A549 treated with GW870086 at 1 μM for 4 hours (cell line): ENCODE data around the gene CNOT9. TPM values are rescaled to one million over a fixed set of nuclear protein-coding genes. Genes with fewer than 3 reads are reported as not detected.

ENCODE experiments used
- total RNA-seq: library from RNA; stranded (reverse); fragments of 200-300 nt; extraction: Qiagen RNA extraction; gene quantifications from 5 replicates; pipeline ENCODE4 v1.2.3, GENCODE V29; 2022; ENCODE audit warnings: low read depth

Gene CNOT9
- 38.7 to 43.9 TPM (median 39.6 TPM) in 5 replicates for total RNA-seq

GRCh38 chr2:218568190-218569037, at the start of gene CNOT9, which contains the start of gene USP37:
Gene CNOT9, plus strand, starts transcription at chr2:218568839. Its CDS starts 116 bp downstream, at chr2:218568955.
Gene USP37, minus strand, starts transcription at chr2:218568351. Its CDS starts 9,698 bp downstream, at chr2:218558653.

GRCh38 chr2:218607436-218608115, 38.9 kb downstream of the CNOT9 start, which contains the start of gene PLCD4:
Gene PLCD4, plus strand, starts transcription at chr2:218607899. Its CDS starts 7,841 bp downstream, at chr2:218615740.

Other genes with a start within 250 kb of the CNOT9 start
- gene CATIP, start 212.0 kb upstream of the CNOT9 start, total RNA-seq: not detected in 5 replicates
- gene SLC11A1, start 186.6 kb upstream of the CNOT9 start, total RNA-seq: 0.10 to 0.26 TPM (median 0.19 TPM) in 5 replicates
- gene CTDSP1, start 169.0 kb upstream of the CNOT9 start, total RNA-seq: 54.7 to 75.2 TPM (median 72.4 TPM) in 5 replicates
- 0.08 to 0.68 TPM (median 0.27 TPM) in 5 replicates for gene VIL1, start 149.7 kb upstream of the CNOT9 start, total RNA-seq
- gene USP37, start 488 bp upstream of the CNOT9 start, total RNA-seq: 3.6 to 5.9 TPM (median 5.2 TPM) in 5 replicates
- 0.29 to 0.68 TPM (median 0.44 TPM) in 5 replicates for gene PLCD4, start 39.1 kb downstream of the CNOT9 start, total RNA-seq
- 12.4 to 18.9 TPM (median 17.5 TPM) in 5 replicates for gene ZNF142, start 90.8 kb downstream of the CNOT9 start, total RNA-seq
- gene BCS1L, start 90.8 kb downstream of the CNOT9 start, total RNA-seq: 38.3 to 52.9 TPM (median 45.0 TPM) in 5 replicates
- gene RNF25, start 103.2 kb downstream of the CNOT9 start, total RNA-seq: 46.9 to 55.8 TPM (median 48.2 TPM) in 5 replicates
- gene STK36, start 103.2 kb downstream of the CNOT9 start, total RNA-seq: 8.6 to 11.9 TPM (median 10.5 TPM) in 5 replicates
- 22.1 to 27.1 TPM (median 25.3 TPM) in 5 replicates for gene TTLL4, start 142.0 kb downstream of the CNOT9 start, total RNA-seq
- 0.11 to 0.32 TPM (median 0.15 TPM) in 5 replicates for gene CYP27A1, start 213.3 kb downstream of the CNOT9 start, total RNA-seq